Mesothelial cell of epicardium (in vitro differentiated cells): Measurements from ENCODE around the gene CMTM1. TPM values are rescaled to one million over a fixed set of nuclear protein-coding genes. Genes with fewer than 3 reads are reported as not detected.
"Not testable (repeated sequence)": the region's sequence is repeated elsewhere in the genome, so short reads cannot be mapped to it uniquely, and the experiment has no call there.

Source experiments
- DNase-seq, 2 experiments: peaks; one replicate each; pipeline ENCODE4 v3.0.0; 2021; ENCODE audit warnings: low spot score in 2 of 2; ENCODE audit not compliant: unreplicated experiment in 2 of 2
- H3K27ac Mint-ChIP-seq: 2 replicates; pipeline ENCODE4 v1.8.0; 2021; ENCODE audit warnings: mixed read lengths
- H3K27me3 Mint-ChIP-seq: 2 replicates; pipeline ENCODE4 v1.8.0; 2021; ENCODE audit warnings: low read depth, mixed read lengths
- H3K36me3 Mint-ChIP-seq: 2 replicates; pipeline ENCODE4 v1.8.0; 2021; ENCODE audit warnings: mixed read lengths
- H3K4me1 Mint-ChIP-seq: 2 replicates; pipeline ENCODE4 v1.8.0; 2021; ENCODE audit warnings: mixed read lengths
- H3K4me3 Mint-ChIP-seq: 2 replicates; pipeline ENCODE4 v1.8.0; 2021; ENCODE audit warnings: mild to moderate bottlenecking, moderate library complexity, mixed read lengths
- H3K9me3 Mint-ChIP-seq: 2 replicates; pipeline ENCODE4 v1.8.0; 2021; ENCODE audit warnings: mixed read lengths
- CTCF ChIP-seq: fragments of 200-600 bp; sonication (generic); IDR thresholded peaks from one replicate; pipeline ENCODE4 v1.5.0; 2021; ENCODE audit warnings: antibody characterized with exemption; ENCODE audit not compliant: unreplicated experiment
- total RNA-seq: library from RNA; stranded (reverse); gene quantifications from 3 replicates; pipeline ENCODE4 v1.2.1, GENCODE V29; 2021

The CMTM1 gene
- total RNA-seq, 1 donor from 2014 or later, result 10.0 TPM

- no peaks in the 10 kb centered on the region for H3K27me3 Mint-ChIP-seq
- DNase-seq, result no peak
- H3K36me3 Mint-ChIP-seq, result no peaks in the 10 kb centered on the region
- H3K4me1 Mint-ChIP-seq, result no peaks in the 10 kb centered on the region
- H3K4me3 Mint-ChIP-seq, result no peak overlapping the region
- TF ChIP-seq CTCF, result no peak
- H3K27ac Mint-ChIP-seq, result no peak overlapping the region
- H3K9me3 Mint-ChIP-seq, result no peaks in the 10 kb centered on the region
Observed at GRCh38 chr16:66594739-66595138, 28.5 kb downstream of the CMTM1 start.

- DNase-seq, result not testable (repeated sequence)
Observed at GRCh38 chr16:66596559-66596958, 30.3 kb downstream of the CMTM1 start.

GRCh38 chr16:66596986-66597848 lies 31.0 kb downstream of the CMTM1 start:
- H3K9me3 Mint-ChIP-seq, result no peaks in the 10 kb centered on the region
- no peaks in the 10 kb centered on the region for H3K36me3 Mint-ChIP-seq
- DNase-seq, result no peak
- no peak overlapping the region for H3K27ac Mint-ChIP-seq
- no peak overlapping the region for H3K4me3 Mint-ChIP-seq
- no peak for TF ChIP-seq CTCF
- peaks cover 8% of the 10 kb centered on the region for H3K4me1 Mint-ChIP-seq
- no peaks in the 10 kb centered on the region for H3K27me3 Mint-ChIP-seq

More at GRCh38 chr16:66596559-66596958, 30.3 kb downstream of the CMTM1 start:
- not testable (repeated sequence) for H3K27me3 Mint-ChIP-seq, H3K4me1 Mint-ChIP-seq, H3K9me3 Mint-ChIP-seq, H3K4me3 Mint-ChIP-seq, H3K36me3 Mint-ChIP-seq, H3K27ac Mint-ChIP-seq

GRCh38 chr16:66598111-66598510 lies 31.9 kb downstream of the CMTM1 start:
- Mint-ChIP-seq H3K27ac (no peak overlapping the region), H3K36me3 (no peaks in the 10 kb centered on the region)

GRCh38 chr16:66599726-66600125 lies 33.5 kb downstream of the CMTM1 start:
- Mint-ChIP-seq H3K27ac (no peak overlapping the region), H3K9me3 (no peaks in the 10 kb centered on the region), H3K36me3 (no peaks in the 10 kb centered on the region), H3K27me3 (no peaks in the 10 kb centered on the region), H3K4me1 (peaks cover 17% of the 10 kb centered on the region), H3K4me3 (no peak overlapping the region)
- TF ChIP-seq CTCF, result no peak
- no peak for DNase-seq

More at GRCh38 chr16:66598111-66598510, 31.9 kb downstream of the CMTM1 start:
- DNase-seq, result no peak
- H3K4me1 Mint-ChIP-seq, result peaks cover 12% of the 10 kb centered on the region
- no peaks in the 10 kb centered on the region for H3K9me3 Mint-ChIP-seq
- H3K4me3 Mint-ChIP-seq, result no peak overlapping the region
- H3K27me3 Mint-ChIP-seq, result no peaks in the 10 kb centered on the region
- TF ChIP-seq CTCF, result no peak

GRCh38 chr16:66600477-66600876 lies 34.2 kb downstream of the CMTM1 start:
- no peak overlapping the region for H3K4me3 Mint-ChIP-seq
- no peak for DNase-seq
- H3K36me3 Mint-ChIP-seq, result no peaks in the 10 kb centered on the region
- no peaks in the 10 kb centered on the region for H3K9me3 Mint-ChIP-seq
- H3K27ac Mint-ChIP-seq, result peak overlapping the region; percentile 35
- peaks cover 17% of the 10 kb centered on the region for H3K4me1 Mint-ChIP-seq
- TF ChIP-seq CTCF, result no peak
- H3K27me3 Mint-ChIP-seq, result no peaks in the 10 kb centered on the region
